ENCODE results near the gene CELF5.
"Not testable (repeated sequence)": the region's sequence is repeated elsewhere in the genome, so short reads cannot be mapped to it uniquely, and the experiment has no call there.

Gene CELF5

GRCh38 chr19:3292958-3293529 lies 68.6 kb downstream of the CELF5 start:
- DNase-seq (ENCODE audit: low spot score) = no peak

GRCh38 chr19:3293560-3293959 lies 69.1 kb downstream of the CELF5 start:
- DNase-seq (ENCODE audit: low spot score) = no peak

GRCh38 chr19:3294080-3294850 lies 69.8 kb downstream of the CELF5 start:
- no peak for DNase-seq (ENCODE audit: low spot score)

GRCh38 chr19:3295581-3295980 lies 71.1 kb downstream of the CELF5 start:
- no peak for DNase-seq (ENCODE audit: low spot score)

GRCh38 chr19:3296034-3296433 lies 71.6 kb downstream of the CELF5 start:
- no peak for DNase-seq (ENCODE audit: low spot score)

GRCh38 chr19:3296446-3296845 lies 72.0 kb downstream of the CELF5 start:
- no peak for DNase-seq (ENCODE audit: low spot score)

GRCh38 chr19:3298853-3299449 lies 74.5 kb downstream of the CELF5 start:
- no peak for DNase-seq (ENCODE audit: low spot score)

- not testable (repeated sequence) for DNase-seq (ENCODE audit: low spot score)
Observed at GRCh38 chr19:3300566-3300965, 76.1 kb downstream of the CELF5 start.

GRCh38 chr19:3302755-3303154 lies 78.3 kb downstream of the CELF5 start:
- DNase-seq (ENCODE audit: low spot score) = no peak

- peak; percentile 66 for DNase-seq (ENCODE audit: low spot score)
Observed at GRCh38 chr19:3304871-3305423, 80.5 kb downstream of the CELF5 start.

GRCh38 chr19:3309724-3310123 lies 85.3 kb downstream of the CELF5 start:
- no peak for DNase-seq (ENCODE audit: low spot score)

GRCh38 chr19:3310280-3310679 lies 85.8 kb downstream of the CELF5 start:
- no peak for DNase-seq (ENCODE audit: low spot score)

GRCh38 chr19:3310711-3311110 lies 86.2 kb downstream of the CELF5 start:
- DNase-seq (ENCODE audit: low spot score) = no peak

GRCh38 chr19:3313199-3313575 lies 88.7 kb downstream of the CELF5 start:
- DNase-seq (ENCODE audit: low spot score) = no peak

GRCh38 chr19:3314962-3315675 lies 90.7 kb downstream of the CELF5 start:
- DNase-seq (ENCODE audit: low spot score) = no peak

GRCh38 chr19:3315676-3315973 lies 91.2 kb downstream of the CELF5 start:
- no peak for DNase-seq (ENCODE audit: low spot score)

- DNase-seq (ENCODE audit: low spot score) = no peak
Observed at GRCh38 chr19:3316132-3316648, 91.7 kb downstream of the CELF5 start.

GRCh38 chr19:3316659-3317207 lies 92.3 kb downstream of the CELF5 start:
- DNase-seq (ENCODE audit: low spot score) = no peak

- no peak for DNase-seq (ENCODE audit: low spot score)
Observed at GRCh38 chr19:3319643-3320353, 95.3 kb downstream of the CELF5 start.

GRCh38 chr19:3320354-3320670 lies 95.9 kb downstream of the CELF5 start:
- DNase-seq (ENCODE audit: low spot score) = no peak

GRCh38 chr19:3320853-3321252 lies 96.4 kb downstream of the CELF5 start:
- DNase-seq (ENCODE audit: low spot score) = no peak

- no peak for DNase-seq (ENCODE audit: low spot score)
Observed at GRCh38 chr19:3321696-3322095, 97.2 kb downstream of the CELF5 start.

Data from hematopoietic multipotent progenitor cell treated with erythropoietin and hydrocortisone succinate and interleukin-3 and kit ligand, for 17 days (in vitro differentiated cells).